ENCODE results near the gene GHITM.

The GHITM gene

GRCh38 chr10:84201682-84202081, 62.4 kb downstream of the GHITM start:
- DNase-seq: no peak

- no peak for DNase-seq
Observed at GRCh38 chr10:84202349-84202748, 63.0 kb downstream of the GHITM start.
